H54 (cell line): ENCODE measurements around the gene APOO.

Experiments used
- DNase-seq: peaks from one replicate; pipeline ENCODE4 v3.0.0; 2011; ENCODE audit warnings: low spot score, mixed read lengths; ENCODE audit not compliant: insufficient read length
- FAIRE-seq: peaks from 3 replicates; lab custom pipeline; 2011; peaks lifted over from hg19 to GRCh38; lab: Jason Lieb, UNC
- POLR2A ChIP-seq: IDR thresholded peaks from 2 replicates; pipeline ENCODE4 v1.6.1; 2011; ENCODE audit warnings: low read depth, mild to moderate bottlenecking, low read length

APOO gene

DNA sequence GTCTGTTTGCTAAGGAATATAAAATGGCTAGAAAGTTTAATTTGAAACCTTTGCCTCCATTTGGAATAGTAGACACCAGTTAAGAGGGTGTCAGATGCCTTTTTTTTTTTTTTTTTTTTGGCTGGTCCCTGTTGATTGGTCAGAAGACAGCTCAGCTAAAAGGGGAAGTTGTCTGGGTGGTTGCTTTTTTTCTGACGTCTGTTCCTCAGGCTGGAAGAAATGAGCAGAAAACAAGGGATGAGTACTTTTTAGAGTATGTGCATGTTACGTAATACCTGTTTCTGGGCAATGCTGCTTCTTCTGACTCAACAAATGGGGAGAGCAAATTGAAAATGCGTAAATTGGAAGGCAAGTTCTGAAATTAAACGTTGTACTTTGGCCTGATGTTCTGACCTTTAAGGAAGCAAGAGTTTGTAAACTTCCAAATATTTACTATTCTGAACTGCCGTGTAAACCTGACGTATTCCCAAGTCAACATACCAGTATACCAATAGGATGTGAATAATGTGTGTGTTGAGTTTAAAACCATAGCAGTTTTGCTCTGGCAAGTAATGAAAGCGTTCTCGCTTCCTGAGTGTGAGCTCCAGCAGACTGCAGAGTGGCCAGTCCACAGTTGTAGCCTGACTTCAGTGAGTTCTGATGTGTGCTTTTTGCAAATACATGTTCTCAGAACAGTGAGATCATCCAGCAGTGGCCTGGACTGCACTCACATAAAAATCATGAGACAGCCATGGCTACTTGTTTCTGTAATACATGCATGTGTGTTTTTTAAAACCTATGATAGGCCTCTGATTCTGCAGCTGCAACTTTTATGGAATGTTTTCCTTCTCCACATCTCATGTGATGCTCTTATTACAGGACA lies 123.0 kb downstream of the APOO start:
- DNase-seq (no peak), FAIRE-seq (no peak)

DNA sequence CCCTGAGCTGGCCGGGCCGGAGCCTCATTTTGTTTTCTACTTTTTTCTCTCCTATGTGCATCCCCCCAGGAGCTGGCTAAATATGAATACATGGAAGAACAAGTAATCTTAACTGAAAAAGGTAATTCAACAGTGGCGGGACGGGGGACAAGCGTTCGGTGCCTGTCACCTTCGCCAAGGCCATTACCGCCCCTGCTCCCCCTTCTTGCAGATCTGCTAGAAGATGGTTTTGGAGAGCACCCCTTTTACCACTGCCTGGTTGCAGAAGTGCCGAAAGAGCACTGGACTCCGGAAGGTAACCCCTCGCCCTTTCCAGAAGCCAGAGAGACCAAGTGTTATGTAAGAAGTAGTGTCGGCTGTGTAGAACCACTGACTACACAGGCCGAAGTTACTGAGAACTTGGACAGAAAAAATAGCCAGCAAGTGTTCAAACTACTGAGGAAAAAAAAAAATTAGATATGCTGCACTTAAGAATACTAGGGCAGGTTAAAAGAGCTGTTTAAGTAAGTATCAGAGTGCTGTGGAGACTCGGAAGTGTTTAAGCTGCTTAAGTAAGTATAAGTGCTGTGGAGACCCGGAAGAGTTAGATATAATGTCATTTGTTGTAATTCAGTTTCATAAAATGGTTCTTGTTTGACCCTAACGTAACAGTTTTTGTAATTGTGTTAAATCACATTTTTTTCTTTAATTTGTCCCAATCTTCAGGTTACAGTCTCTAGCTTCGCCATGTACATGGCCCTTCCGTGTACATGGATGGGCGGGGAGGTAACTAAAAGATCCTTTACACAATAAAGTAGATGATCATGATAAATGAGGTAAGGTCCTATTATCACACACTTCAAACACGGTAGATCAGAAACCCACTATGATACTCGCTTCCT lies 123.9 kb downstream of the APOO start:
- TF ChIP-seq POLR2A, result no peak
- FAIRE-seq (no peak), DNase-seq (no peak)

More for the DNA sequence above, 123.0 kb downstream of the APOO start:
- TF ChIP-seq POLR2A, result no peak
